HG03025 (cell line): ENCODE data around the gene BLOC1S2.
"Not testable (repeated sequence)": the region's sequence is repeated elsewhere in the genome, so short reads cannot be mapped to it uniquely, and the experiment has no call there.

Source experiments
- ATAC-seq: cut with Tn5 transposase; IDR thresholded peaks from one replicate; pipeline ENCODE4 v1.9.1; 2021; ENCODE audit warnings: mild to moderate bottlenecking, moderate library complexity; ENCODE audit not compliant: unreplicated experiment, low FRiP score

The BLOC1S2 gene

GRCh38 chr10:100292300-100292699 is 5.8 kb upstream of the BLOC1S2 start:
- not testable (repeated sequence) for ATAC-seq

- no peak for ATAC-seq
These were observed 4.9 kb upstream of the BLOC1S2 start for GRCh38 chr10:100291356-100291755.

GRCh38 chr10:100289641-100290040 is 3.2 kb upstream of the BLOC1S2 start:
- no peak for ATAC-seq

GRCh38 chr10:100288196-100288595 is 1.7 kb upstream of the BLOC1S2 start:
- ATAC-seq: no peak

- no peak for ATAC-seq
These were observed 1.3 kb upstream of the BLOC1S2 start for GRCh38 chr10:100287756-100288155.

GRCh38 chr10:100285326-100285725 is 1.2 kb downstream of the BLOC1S2 start:
- not testable (repeated sequence) for ATAC-seq

GRCh38 chr10:100282907-100283306 is 3.6 kb downstream of the BLOC1S2 start:
- no peak for ATAC-seq

GRCh38 chr10:100276971-100277370 is 9.5 kb downstream of the BLOC1S2 start:
- not testable (repeated sequence) for ATAC-seq

- no peak for ATAC-seq
These were observed 19.0 kb downstream of the BLOC1S2 start, which contains the start of gene CWF19L1 for GRCh38 chr10:100267239-100268104. CWF19L1 (minus strand) TSS chr10:100267638; CDS start chr10:100267593, 45 bp downstream.

- ATAC-seq: no peak
These were observed 20.5 kb downstream of the BLOC1S2 start for GRCh38 chr10:100265821-100266485.

- ATAC-seq: no peak
These were observed 32.3 kb downstream of the BLOC1S2 start for GRCh38 chr10:100254191-100254590.

GRCh38 chr10:100253041-100253440 is 33.4 kb downstream of the BLOC1S2 start:
- ATAC-seq: no peak

GRCh38 chr10:100248820-100249219 is 37.7 kb downstream of the BLOC1S2 start:
- ATAC-seq: no peak

GRCh38 chr10:100245484-100246220 is 40.8 kb downstream of the BLOC1S2 start:
- ATAC-seq: no peak

- ATAC-seq: no peak
These were observed 46.6 kb downstream of the BLOC1S2 start for GRCh38 chr10:100239851-100240250.

- ATAC-seq: no peak
These were observed 48.1 kb downstream of the BLOC1S2 start for GRCh38 chr10:100238429-100238828.

- ATAC-seq: no peak
These were observed 54.4 kb downstream of the BLOC1S2 start for GRCh38 chr10:100232101-100232500.

- ATAC-seq: no peak
These were observed 56.6 kb downstream of the BLOC1S2 start for GRCh38 chr10:100229819-100230422.

GRCh38 chr10:100223879-100224278 is 62.6 kb downstream of the BLOC1S2 start:
- no peak for ATAC-seq
